Activated T-cell treated with anti-CD3 and anti-CD28 coated beads, Interleukin-2, amount 50 U/mL, for 48 hours (primary cell): Measurements from ENCODE around the gene PCDHGB4.
"Not testable (repeated sequence)": the region's sequence is repeated elsewhere in the genome, so short reads cannot be mapped to it uniquely, and the experiment has no call there.

Source experiments
- DNase-seq, 2 experiments: peaks; one replicate each; pipeline ENCODE4 v3.0.0-alpha.2; 2020

Gene PCDHGB4

DNA sequence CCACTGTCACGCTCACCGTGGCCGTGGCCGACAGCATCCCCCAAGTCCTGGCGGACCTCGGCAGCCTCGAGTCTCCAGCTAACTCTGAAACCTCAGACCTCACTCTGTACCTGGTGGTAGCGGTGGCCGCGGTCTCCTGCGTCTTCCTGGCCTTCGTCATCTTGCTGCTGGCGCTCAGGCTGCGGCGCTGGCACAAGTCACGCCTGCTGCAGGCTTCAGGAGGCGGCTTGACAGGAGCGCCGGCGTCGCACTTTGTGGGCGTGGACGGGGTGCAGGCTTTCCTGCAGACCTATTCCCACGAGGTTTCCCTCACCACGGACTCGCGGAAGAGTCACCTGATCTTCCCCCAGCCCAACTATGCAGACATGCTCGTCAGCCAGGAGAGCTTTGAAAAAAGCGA is 45.2 kb downstream of the PCDHGB4 start:
- not testable (repeated sequence) for DNase-seq

- no peak for DNase-seq
Measured at GRCh38 chr5:141434006-141434405, 46.5 kb downstream of the PCDHGB4 start.

- no peak for DNase-seq
Measured at GRCh38 chr5:141437221-141437620, 49.7 kb downstream of the PCDHGB4 start.

GRCh38 chr5:141439411-141440141 is 52.1 kb downstream of the PCDHGB4 start:
- DNase-seq: no peak
